IMR-90 (cell line): ENCODE data around the gene ATG5. TPM values are rescaled to one million over a fixed set of nuclear protein-coding genes. Genes with fewer than 3 reads are reported as not detected.

Experiments
- ATAC-seq: fragments of 200-7000 bp; cut with Tn5 transposase; 2 replicates; pipeline ENCODE4 v1.9.1; 2020; ENCODE audit warnings: low read depth, mild to moderate bottlenecking, moderate library complexity
- BruUV-seq: library from RNA; stranded (reverse); fragments of 400-500 nt; replicated peaks from 2 replicates; lab custom pipeline; 2021; lab: Mats Ljungman, UMichigan
- CTCF ChIA-PET: fragments of 300-600 bp; formaldehyde crosslinking; extraction: SDS; loops from one replicate; lab custom pipeline; 2021; ENCODE audit warnings: antibody characterized with exemption; lab: Yijun Ruan, JAX
- POLR2A ChIA-PET: fragments of 300-600 bp; sonication (Branson Sonifier 250); formaldehyde crosslinking; loops from one replicate; lab custom pipeline; 2022; ENCODE audit warnings: antibody characterized with exemption; ENCODE audit not compliant: unreplicated experiment; lab: Charles Lee
- DNase-seq: peaks from one replicate; pipeline ENCODE4 v3.0.0; 2013
- H2AFZ ChIP-seq: replicated peaks from 2 replicates; pipeline ENCODE3; 2013; ENCODE audit warnings: low read length, mild to moderate bottlenecking; ENCODE audit not compliant: poor library complexity
- H2AK5ac ChIP-seq: 2 replicates; pipeline ENCODE4 v1.6.1; 2013; ENCODE audit warnings: low read depth, low read length, inconsistent platforms
- H2AK9ac ChIP-seq: replicated peaks from 2 replicates; pipeline ENCODE3; 2013; ENCODE audit warnings: mild to moderate bottlenecking, low read depth, low read length, moderate library complexity; ENCODE audit not compliant: poor library complexity
- H2BK120ac ChIP-seq: 2 replicates; pipeline ENCODE4 v1.6.1; 2013; ENCODE audit warnings: low read depth, low read length, inconsistent platforms
- H2BK15ac ChIP-seq: 3 replicates; pipeline ENCODE4 v1.6.1; 2013; ENCODE audit warnings: low read depth, low read length, inconsistent platforms
- H2BK20ac ChIP-seq: 2 replicates; pipeline ENCODE4 v1.6.1; 2013; ENCODE audit warnings: low read depth, mild to moderate bottlenecking, inconsistent platforms, low read length, moderate library complexity
- H2BK5ac ChIP-seq: 2 replicates; pipeline ENCODE4 v1.6.1; 2013; ENCODE audit warnings: mild to moderate bottlenecking, low read depth, low read length, inconsistent platforms; ENCODE audit not compliant: poor library complexity, severe bottlenecking
- H3K14ac ChIP-seq: replicated peaks from 2 replicates; pipeline ENCODE4 v1.6.1; 2013; ENCODE audit warnings: low read depth, low read length, inconsistent platforms
- H3K18ac ChIP-seq: 2 replicates; pipeline ENCODE4 v1.6.1; 2013; ENCODE audit warnings: low read depth, low read length, control low read depth
- H3K23ac ChIP-seq: 2 replicates; pipeline ENCODE4 v1.6.1; 2013; ENCODE audit warnings: low read depth, low read length, inconsistent platforms
- H3K27ac ChIP-seq: 2 replicates; pipeline ENCODE4 v1.5.1; 2013; ENCODE audit warnings: mild to moderate bottlenecking, control low read depth, low read length; ENCODE audit not compliant: insufficient read depth
- H3K27me3 ChIP-seq: 2 replicates; pipeline ENCODE4 v1.6.1; 2013; ENCODE audit warnings: low read length; ENCODE audit not compliant: control insufficient read depth, insufficient read depth
- H3K36me3 ChIP-seq: 2 replicates; pipeline ENCODE4 v1.6.1; 2013; ENCODE audit warnings: low read length, mixed read lengths; ENCODE audit not compliant: control insufficient read depth, insufficient read depth
- H3K4ac ChIP-seq: 2 replicates; pipeline ENCODE4 v1.6.1; 2013; ENCODE audit warnings: low read depth, low read length, inconsistent platforms
- H3K4me1 ChIP-seq: 2 replicates; pipeline ENCODE4 v1.6.1; 2013; ENCODE audit warnings: low read length, mixed read lengths; ENCODE audit not compliant: control insufficient read depth, insufficient read depth
- H3K4me2 ChIP-seq: 2 replicates; pipeline ENCODE4 v1.6.1; 2013; ENCODE audit warnings: low read depth, mild to moderate bottlenecking, control low read depth, low read length, moderate library complexity
- H3K4me3 ChIP-seq: 2 replicates; pipeline ENCODE4 v1.5.1; 2013; ENCODE audit warnings: low read depth, mild to moderate bottlenecking, control low read depth, low read length, moderate library complexity; ENCODE audit not compliant: insufficient read depth
- H3K56ac ChIP-seq: 2 replicates; pipeline ENCODE4 v1.6.1; 2013; ENCODE audit warnings: low read length, inconsistent platforms; ENCODE audit not compliant: insufficient read depth; ENCODE audit errors: extremely low read depth
- H3K79me1 ChIP-seq, 2 experiments: 2 replicates each; pipeline ENCODE4 v1.6.1; 2013; ENCODE audit warnings: low read length in 2 of 2, inconsistent platforms in 1 of 2, low read depth in 1 of 2
- H3K9ac ChIP-seq: 2 replicates; pipeline ENCODE4 v1.6.1; 2013; ENCODE audit warnings: low read depth, low read length, control low read depth
- H3K9me1 ChIP-seq: 2 replicates; pipeline ENCODE4 v1.6.1; 2013; ENCODE audit warnings: low read length, inconsistent platforms; ENCODE audit not compliant: insufficient read depth
- H3K9me3 ChIP-seq: 2 replicates; pipeline ENCODE4 v1.6.1; 2013; ENCODE audit warnings: low read length; ENCODE audit not compliant: control insufficient read depth, insufficient read depth
- H4K20me1 ChIP-seq: 2 replicates; pipeline ENCODE4 v1.6.1; 2013; ENCODE audit warnings: low read length, inconsistent platforms; ENCODE audit not compliant: insufficient read depth
- H4K5ac ChIP-seq: 2 replicates; pipeline ENCODE4 v1.6.1; 2013; ENCODE audit warnings: mild to moderate bottlenecking, low read depth, low read length, control low read depth
- H4K8ac ChIP-seq, 2 experiments: 2 replicates each; pipeline ENCODE4 v1.6.1; 2013; ENCODE audit warnings: low read depth in 2 of 2, low read length in 2 of 2, control low read depth in 1 of 2, inconsistent platforms in 1 of 2
- H4K91ac ChIP-seq: 2 replicates; pipeline ENCODE4 v1.6.1; 2013; ENCODE audit warnings: low read depth, low read length, inconsistent platforms; ENCODE audit not compliant: insufficient read depth
- CHD1 ChIP-seq: IDR thresholded peaks from 2 replicates; pipeline ENCODE4 v1.6.1; 2012; ENCODE audit warnings: low read depth, low read length, improper control_type of control experiment
- FOS ChIP-seq: fragments of 150-350 bp; IDR thresholded peaks from 2 replicates; pipeline ENCODE4 v1.6.1; 2016; ENCODE audit warnings: low read depth, low read length
- POLR2A ChIP-seq: IDR thresholded peaks from 2 replicates; pipeline ENCODE4 v1.6.1; 2012; ENCODE audit warnings: mild to moderate bottlenecking, low read depth, low read length
- SMC3 ChIP-seq: fragments of 150-350 bp; IDR thresholded peaks from 2 replicates; pipeline ENCODE4 v1.6.1; 2016; ENCODE audit warnings: low read depth, mild to moderate bottlenecking, antibody characterized with exemption, low read length, moderate library complexity
- WGBS, 2 experiments: methylation state at CpG; one replicate each; pipeline versions ENCODE4 v1.1.5 to v1.1.7; 2013; ENCODE audit warnings: missing lambda C conversion rate in 2 of 2; ENCODE audit not compliant: insufficient read length in 1 of 2; ENCODE audit errors: extremely low coverage in 2 of 2; 5-methylcytosine and 5-hydroxymethylcytosine counted together
- dilution Hi-C: fragments of 300-500 bp; cut with HindIII; formaldehyde crosslinking; loops from one replicate; pipeline ENCODE4 v1.14.3; 2018; ENCODE audit warnings: low sequenced_read_pairs; ENCODE audit not compliant: unreplicated experiment
- in situ Hi-C: fragments of 300-500 bp; cut with MboI; formaldehyde crosslinking; loops from 3 replicates; pipeline ENCODE4 v1.14.3; 2019; ENCODE audit warnings: low sequenced_read_pairs, inconsistent platforms, mixed read lengths
- intact Hi-C: fragments of 100-400 bp; cut with micrococcal nuclease; formaldehyde crosslinking; loops from 2 replicates; pipeline ENCODE4 v1.10.0; 2022
- polyA plus RNA-seq, 3 experiments: library from polyadenylated mRNA; depleted of rRNA; stranded (reverse); fragments of >200 nt; gene quantifications; 2 replicates each; pipeline ENCODE4 v1.2.3, GENCODE V29; 2012; ENCODE audit warnings: low replicate concordance in 1 of 3
- total RNA-seq: library from RNA; depleted of rRNA; stranded (reverse); fragments of >200 nt; gene quantifications from 2 replicates; pipeline ENCODE4 v1.2.3, GENCODE V29; 2012
- TF ChIP-seq, protein P1 (sequence below): fragments of 150-350 bp; IDR thresholded peaks from 2 replicates; pipeline ENCODE4 v1.6.1; 2016; ENCODE audit warnings: low read depth, mild to moderate bottlenecking, low read length, moderate library complexity, borderline replicate concordance

The ATG5 gene
- total and polyA plus RNA-seq, 2 of the 4 experiments (the other 2 are of a cell fraction), result 13.5 to 28.0 TPM

DNA sequence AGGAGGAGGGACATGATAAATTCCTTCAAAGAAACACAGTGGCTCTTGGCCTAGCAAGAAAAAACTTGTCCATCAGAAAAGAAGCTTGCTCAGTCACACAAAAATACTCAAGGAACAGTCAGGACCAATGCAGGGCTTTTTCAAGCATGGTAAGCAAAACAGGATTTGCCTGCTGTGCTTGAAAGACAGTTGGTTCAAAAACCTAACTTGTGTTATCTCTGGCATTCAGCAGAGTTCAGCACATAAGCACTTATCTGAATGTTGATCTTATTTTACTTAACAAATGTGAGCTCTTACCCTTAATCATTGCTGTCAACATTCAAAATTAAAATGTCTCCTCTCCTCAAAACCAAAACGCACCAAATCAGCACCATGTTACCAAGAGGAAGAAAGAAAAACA, 38.3 kb downstream of the ATG5 start:
- H2AFZ ChIP-seq, result no peak overlapping the region
- no peak overlapping the region for H4K5ac ChIP-seq
- TF ChIP-seq SMC3, result no peak
- TF ChIP-seq CHD1, result no peak
- TF ChIP-seq FOS, result no peak
- no peak for TF ChIP-seq POLR2A
- TF ChIP-seq, protein P1, sequence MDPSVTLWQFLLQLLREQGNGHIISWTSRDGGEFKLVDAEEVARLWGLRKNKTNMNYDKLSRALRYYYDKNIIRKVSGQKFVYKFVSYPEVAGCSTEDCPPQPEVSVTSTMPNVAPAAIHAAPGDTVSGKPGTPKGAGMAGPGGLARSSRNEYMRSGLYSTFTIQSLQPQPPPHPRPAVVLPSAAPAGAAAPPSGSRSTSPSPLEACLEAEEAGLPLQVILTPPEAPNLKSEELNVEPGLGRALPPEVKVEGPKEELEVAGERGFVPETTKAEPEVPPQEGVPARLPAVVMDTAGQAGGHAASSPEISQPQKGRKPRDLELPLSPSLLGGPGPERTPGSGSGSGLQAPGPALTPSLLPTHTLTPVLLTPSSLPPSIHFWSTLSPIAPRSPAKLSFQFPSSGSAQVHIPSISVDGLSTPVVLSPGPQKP, result no peak
- no peaks in the 10 kb centered on the region for H3K9me1 ChIP-seq
- no peak overlapping the region for H2BK20ac ChIP-seq
- BruUV-seq, result no TSS peak
- H3K18ac ChIP-seq, result no peak overlapping the region
- H3K14ac ChIP-seq, result no peak overlapping the region
- no peaks in the 10 kb centered on the region for H3K4me1 ChIP-seq
- ChIA-PET POLR2A (no interaction called here), CTCF (no interaction called here)
- H3K79me1 ChIP-seq, result peaks cover 30 to 48% of the 10 kb centered on the region in 2 experiments
- H3K9ac ChIP-seq, result no peak overlapping the region
- H2BK15ac ChIP-seq, result no peak overlapping the region
- H2AK5ac ChIP-seq, result no peak overlapping the region
- H3K4me2 ChIP-seq, result no peak overlapping the region
- H2AK9ac ChIP-seq, result no peak overlapping the region
- H3K9me3 ChIP-seq, result peaks cover 2% of the 10 kb centered on the region; the same call in 1 of the 2 replicates
- H3K27ac ChIP-seq, result no peak overlapping the region
- H3K27me3 ChIP-seq, result no peaks in the 10 kb centered on the region
- H3K56ac ChIP-seq, result no peak overlapping the region
- dilution Hi-C loops (no loop called here), in situ Hi-C loops (no loop called here), intact Hi-C loops (loop anchor here (5.0 kb wide), 1 partner anchor 40 kb away; no protein-coding TSS in a partner anchor)
- no peak overlapping the region for H2BK5ac ChIP-seq
- no peak overlapping the region for H3K4me3 ChIP-seq
- H2BK120ac ChIP-seq, result no peak overlapping the region
- DNase-seq, result no peak
- H4K91ac ChIP-seq, result no peak overlapping the region
- H3K36me3 ChIP-seq, result peaks cover 4% of the 10 kb centered on the region
- no peak overlapping the region for H3K4ac ChIP-seq
- no peak overlapping the region for H4K8ac ChIP-seq
- no peak for ATAC-seq
- H4K20me1 ChIP-seq, result peaks cover 10% of the 10 kb centered on the region; the same call in 1 of the 2 replicates
- no CpG with 5 or more reads among the region's 1 CpG for WGBS, 2 experiments
- no peak overlapping the region for H3K23ac ChIP-seq
